ENCODE measurements around the gene PI4KA. TPM values are rescaled to one million over a fixed set of nuclear protein-coding genes. Genes with fewer than 3 reads are reported as not detected.

Gene PI4KA
- polyA plus RNA-seq, 1 of the 3 experiments (the other 2 are of a cell fraction): 30.0 TPM

- H3K9me2 ChIP-seq: no peaks in the 10 kb centered on the region
- H2AFZ ChIP-seq (ENCODE audit: low read depth): no peak overlapping the region
- CTCF ChIA-PET: interaction anchor here (0.6 to 1.5 kb wide), 3 partner anchors 19 to 30 kb away, joined by 3 to 6 read pairs (median 3); no protein-coding TSS in a partner anchor
- H3K36me3 ChIP-seq (replicated peaks in 1 of 2; ENCODE audit: control insufficient read depth in 1 of 2, insufficient read depth in 2 of 2, low read length in 1 of 2): peaks cover 8 to 9% of the 10 kb centered on the region in 2 experiments
- H3K9ac ChIP-seq: no peak overlapping the region
- TF ChIP-seq FOSL2 (IDR thresholded peaks at IDR 0.05; ENCODE audit: borderline replicate concordance, low read depth) (no peak), RXRA (IDR thresholded peaks at IDR 0.05; ENCODE audit: borderline replicate concordance, low read depth) (no peak), NRF1 (IDR thresholded peaks at IDR 0.05; ENCODE audit: low read depth, low read length) (no peak), NFIC (IDR thresholded peaks at IDR 0.05; ENCODE audit: borderline replicate concordance) (no peak), GABPA (IDR thresholded peaks at IDR 0.05; ENCODE audit: low read depth) (no peak), RAD21 (IDR thresholded peaks at IDR 0.05; ENCODE audit: low read length) (no peak), POLR2AphosphoS5 (IDR thresholded peaks at IDR 0.05; ENCODE audit: low read depth, low read length) (no peak)
- H3K27ac ChIP-seq (ENCODE audit: low read depth in 2 of 2, low read length in 1 of 2): no peak overlapping the region
- H3K4me1 ChIP-seq (ENCODE audit: control insufficient read depth in 1 of 2, insufficient read depth in 2 of 2, low read depth in 1 of 2, low read length in 1 of 2): no peaks in the 10 kb centered on the region
- no peaks in the 10 kb centered on the region for H4K20me1 ChIP-seq (ENCODE audit: insufficient read depth)
- no peaks in the 10 kb centered on the region for H3F3A ChIP-seq (replicated peaks; ENCODE audit: insufficient read depth)
- no peak overlapping the region for H3K4me2 ChIP-seq
- DNase-seq: peak; percentile 30
- POLR2A ChIA-PET: no interaction called here
- WGBS (ENCODE audit: low lambda C conversion rate): 94% methylated on average over 2 of the region's 2 CpGs
- H3K27me3 ChIP-seq (ENCODE audit: insufficient read depth): no peaks in the 10 kb centered on the region
- H3K4me3 ChIP-seq (ENCODE audit: low read depth in 2 of 2, low read length in 1 of 2): no peak overlapping the region
- H3K79me2 ChIP-seq (ENCODE audit: insufficient read depth): no peaks in the 10 kb centered on the region
- H3K9me3 ChIP-seq: no peaks in the 10 kb centered on the region
These were observed 99.9 kb downstream of the PI4KA start for GRCh38 chr22:20758688-20759087.

GRCh38 chr22:20756846-20757245 lies 101.8 kb downstream of the PI4KA start:
- H3K9me2 ChIP-seq: no peaks in the 10 kb centered on the region
- no peaks in the 10 kb centered on the region for H3K4me1 ChIP-seq (ENCODE audit: control insufficient read depth in 1 of 2, insufficient read depth in 2 of 2, low read depth in 1 of 2, low read length in 1 of 2)
- no peaks in the 10 kb centered on the region for H4K20me1 ChIP-seq (ENCODE audit: insufficient read depth)
- H3K79me2 ChIP-seq (ENCODE audit: insufficient read depth): no peaks in the 10 kb centered on the region
- H3K9me3 ChIP-seq: no peaks in the 10 kb centered on the region
- POLR2A ChIA-PET: no interaction called here
- no peak overlapping the region for H3K4me3 ChIP-seq (ENCODE audit: low read depth in 2 of 2, low read length in 1 of 2)
- TF ChIP-seq RCOR1 (IDR thresholded peaks at IDR 0.05; ENCODE audit: low read length): no peak
- no peak for TF ChIP-seq NFIC (IDR thresholded peaks at IDR 0.05; ENCODE audit: borderline replicate concordance)
- no peak for TF ChIP-seq JUND (IDR thresholded peaks at IDR 0.05)
- no peak for TF ChIP-seq GATA2 (CRISPR knock-in tag; IDR thresholded peaks at IDR 0.05)
- TF ChIP-seq, protein P1, sequence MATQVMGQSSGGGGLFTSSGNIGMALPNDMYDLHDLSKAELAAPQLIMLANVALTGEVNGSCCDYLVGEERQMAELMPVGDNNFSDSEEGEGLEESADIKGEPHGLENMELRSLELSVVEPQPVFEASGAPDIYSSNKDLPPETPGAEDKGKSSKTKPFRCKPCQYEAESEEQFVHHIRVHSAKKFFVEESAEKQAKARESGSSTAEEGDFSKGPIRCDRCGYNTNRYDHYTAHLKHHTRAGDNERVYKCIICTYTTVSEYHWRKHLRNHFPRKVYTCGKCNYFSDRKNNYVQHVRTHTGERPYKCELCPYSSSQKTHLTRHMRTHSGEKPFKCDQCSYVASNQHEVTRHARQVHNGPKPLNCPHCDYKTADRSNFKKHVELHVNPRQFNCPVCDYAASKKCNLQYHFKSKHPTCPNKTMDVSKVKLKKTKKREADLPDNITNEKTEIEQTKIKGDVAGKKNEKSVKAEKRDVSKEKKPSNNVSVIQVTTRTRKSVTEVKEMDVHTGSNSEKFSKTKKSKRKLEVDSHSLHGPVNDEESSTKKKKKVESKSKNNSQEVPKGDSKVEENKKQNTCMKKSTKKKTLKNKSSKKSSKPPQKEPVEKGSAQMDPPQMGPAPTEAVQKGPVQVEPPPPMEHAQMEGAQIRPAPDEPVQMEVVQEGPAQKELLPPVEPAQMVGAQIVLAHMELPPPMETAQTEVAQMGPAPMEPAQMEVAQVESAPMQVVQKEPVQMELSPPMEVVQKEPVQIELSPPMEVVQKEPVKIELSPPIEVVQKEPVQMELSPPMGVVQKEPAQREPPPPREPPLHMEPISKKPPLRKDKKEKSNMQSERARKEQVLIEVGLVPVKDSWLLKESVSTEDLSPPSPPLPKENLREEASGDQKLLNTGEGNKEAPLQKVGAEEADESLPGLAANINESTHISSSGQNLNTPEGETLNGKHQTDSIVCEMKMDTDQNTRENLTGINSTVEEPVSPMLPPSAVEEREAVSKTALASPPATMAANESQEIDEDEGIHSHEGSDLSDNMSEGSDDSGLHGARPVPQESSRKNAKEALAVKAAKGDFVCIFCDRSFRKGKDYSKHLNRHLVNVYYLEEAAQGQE (IDR thresholded peaks at IDR 0.05; ENCODE audit: low read depth, low read length): no peak
- no peak for TF ChIP-seq YY1 (IDR thresholded peaks at IDR 0.05; ENCODE audit: low read depth)
- TF ChIP-seq SMC3 (IDR thresholded peaks at IDR 0.05; ENCODE audit: low read depth, low read length): no peak
- no peak for TF ChIP-seq PBX3 (IDR thresholded peaks at IDR 0.05)
- no peak for TF ChIP-seq EP300 (IDR thresholded peaks at IDR 0.05; ENCODE audit: borderline replicate concordance in 1 of 2, low read depth in 1 of 2, low read length in 1 of 2)
- no peak for TF ChIP-seq TAF1 (IDR thresholded peaks at IDR 0.05; ENCODE audit: borderline replicate concordance, low read depth, low read length)
- TF ChIP-seq ELF1 (IDR thresholded peaks at IDR 0.05): no peak
- no peak for TF ChIP-seq CHD2 (IDR thresholded peaks at IDR 0.05; ENCODE audit: low read length, partially characterized antibody)
- H3K36me3 ChIP-seq (replicated peaks in 1 of 2; ENCODE audit: control insufficient read depth in 1 of 2, insufficient read depth in 2 of 2, low read length in 1 of 2): peaks cover 8 to 21% of the 10 kb centered on the region in 2 experiments
- no peak overlapping the region for H3K9ac ChIP-seq
- no peak overlapping the region for H2AFZ ChIP-seq (ENCODE audit: low read depth)
- H3K27me3 ChIP-seq (ENCODE audit: insufficient read depth): no peaks in the 10 kb centered on the region
- CTCF ChIA-PET: interaction anchor here (2.1 to 2.8 kb wide), 2 partner anchors 15 to 27 kb away, joined by 9 to 13 read pairs; no protein-coding TSS in a partner anchor
- DNase-seq: no peak
- 100% methylated on average over 3 of the region's 3 CpGs for WGBS (ENCODE audit: low lambda C conversion rate)
- no peak overlapping the region for H3K27ac ChIP-seq (ENCODE audit: low read depth in 2 of 2, low read length in 1 of 2)
- H3K4me2 ChIP-seq: no peak overlapping the region
- no peaks in the 10 kb centered on the region for H3F3A ChIP-seq (replicated peaks; ENCODE audit: insufficient read depth)

All from SK-N-SH (cell line).